ENCODE results near the gene PTPN4.
"Not testable (repeated sequence)": the region's sequence is repeated elsewhere in the genome, so short reads cannot be mapped to it uniquely, and the experiment has no call there.

The PTPN4 gene

GRCh38 chr2:119803101-119803500 is 43.4 kb downstream of the PTPN4 start:
- no peak for DNase-seq (ENCODE audit: low read depth in 2 of 2)

- not testable (repeated sequence) for DNase-seq (ENCODE audit: low read depth in 2 of 2)
Observed at GRCh38 chr2:119804409-119804808, 44.7 kb downstream of the PTPN4 start.

- no peak for DNase-seq (ENCODE audit: low read depth in 2 of 2)
Observed at GRCh38 chr2:119808516-119809147, 48.9 kb downstream of the PTPN4 start.

- DNase-seq (ENCODE audit: low read depth in 2 of 2) = no peak
Observed at GRCh38 chr2:119809339-119810048, 49.8 kb downstream of the PTPN4 start.

GRCh38 chr2:119810049-119810630 is 50.4 kb downstream of the PTPN4 start:
- DNase-seq (ENCODE audit: low read depth in 2 of 2) = no peak

GRCh38 chr2:119814216-119814615 is 54.5 kb downstream of the PTPN4 start:
- DNase-seq (ENCODE audit: low read depth in 2 of 2) = no peak

- no peak for DNase-seq (ENCODE audit: low read depth in 2 of 2)
Observed at GRCh38 chr2:119818792-119819191, 59.1 kb downstream of the PTPN4 start.

GRCh38 chr2:119819846-119820245 is 60.1 kb downstream of the PTPN4 start:
- no peak for DNase-seq (ENCODE audit: low read depth in 2 of 2)

- DNase-seq (ENCODE audit: low read depth in 2 of 2) = no peak
Observed at GRCh38 chr2:119820275-119820674, 60.6 kb downstream of the PTPN4 start.

GRCh38 chr2:119821266-119821665 is 61.5 kb downstream of the PTPN4 start:
- DNase-seq (ENCODE audit: low read depth in 2 of 2) = no peak

GRCh38 chr2:119823734-119824334 is 64.1 kb downstream of the PTPN4 start:
- DNase-seq (ENCODE audit: low read depth in 2 of 2) = no peak

GRCh38 chr2:119826370-119826961 is 66.7 kb downstream of the PTPN4 start:
- no peak for DNase-seq (ENCODE audit: low read depth in 2 of 2)

- DNase-seq (ENCODE audit: low read depth in 2 of 2) = no peak
Observed at GRCh38 chr2:119827866-119828507, 68.3 kb downstream of the PTPN4 start.

GRCh38 chr2:119836455-119837142 is 76.9 kb downstream of the PTPN4 start:
- no peak for DNase-seq (ENCODE audit: low read depth in 2 of 2)

- no peak for DNase-seq (ENCODE audit: low read depth in 2 of 2)
Observed at GRCh38 chr2:119837350-119837749, 77.6 kb downstream of the PTPN4 start.

GRCh38 chr2:119837759-119838158 is 78.0 kb downstream of the PTPN4 start:
- no peak for DNase-seq (ENCODE audit: low read depth in 2 of 2)

- DNase-seq (ENCODE audit: low read depth in 2 of 2) = no peak
Observed at GRCh38 chr2:119838179-119838578, 78.5 kb downstream of the PTPN4 start.

- no peak for DNase-seq (ENCODE audit: low read depth in 2 of 2)
Observed at GRCh38 chr2:119841550-119841949, 81.8 kb downstream of the PTPN4 start.

GRCh38 chr2:119846021-119846420 is 86.3 kb downstream of the PTPN4 start:
- no peak for DNase-seq (ENCODE audit: low read depth in 2 of 2)

GRCh38 chr2:119849838-119850565 is 90.3 kb downstream of the PTPN4 start:
- DNase-seq (ENCODE audit: low read depth in 2 of 2) = no peak

GRCh38 chr2:119852214-119852613 is 92.5 kb downstream of the PTPN4 start:
- DNase-seq (ENCODE audit: low read depth in 2 of 2) = no peak

Measured in stimulated activated CD4-positive, alpha-beta T cell treated with anti-CD3 and anti-CD28 coated beads, Interleukin-12 subunit alpha, Interleukin-12 subunit beta, amount 100 ng/mL, for 24 hours (primary cell).